ENCODE results near the gene TMEM218.
A peak's percentile ranks its signal among the peaks of the same experiment; 100 is the strongest.

Gene TMEM218

DNA sequence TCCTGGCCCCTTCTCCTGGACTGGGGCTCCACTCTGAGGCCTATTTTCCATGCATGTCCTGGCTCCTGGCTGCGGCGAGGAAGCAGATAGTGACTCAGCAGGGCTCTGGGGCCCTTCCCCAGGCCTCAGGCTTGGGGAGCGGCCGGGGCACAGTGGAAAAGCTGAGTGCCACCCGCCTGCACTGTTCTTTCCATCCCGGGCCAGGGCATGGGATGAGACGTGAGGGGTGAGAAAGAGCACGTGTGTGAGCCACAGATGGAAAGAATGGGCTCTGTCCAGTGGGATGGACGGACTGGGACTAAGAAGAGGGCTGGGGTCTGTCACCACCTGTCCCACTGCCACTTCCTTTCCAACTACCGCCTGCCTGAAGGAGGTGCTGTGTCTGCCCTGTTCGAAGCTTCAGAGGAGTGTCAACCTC lies 35.5 kb downstream of the TMEM218 start:
- DNase-seq (ENCODE audit: low read depth, low spot score): no peak

DNA sequence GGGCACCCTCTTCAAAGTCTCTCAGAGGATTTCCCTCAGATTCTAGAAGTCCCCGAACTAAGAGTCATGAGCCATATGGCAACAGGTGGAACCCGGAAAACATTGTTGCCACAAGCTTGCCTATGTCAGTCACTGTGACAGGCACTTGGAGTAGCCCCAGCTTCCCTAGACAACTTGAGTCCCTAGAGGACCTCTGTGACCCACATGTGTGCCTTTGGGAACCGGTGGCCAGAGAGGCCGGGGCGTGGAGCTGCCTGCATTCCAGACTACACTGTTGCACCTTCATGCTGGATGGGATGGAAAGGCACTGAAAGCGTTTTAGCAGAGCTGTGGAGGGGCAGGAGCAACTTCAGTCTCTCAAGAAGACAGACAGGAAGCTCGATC lies 36.2 kb downstream of the TMEM218 start:
- no peak for DNase-seq (ENCODE audit: low read depth, low spot score)

DNA sequence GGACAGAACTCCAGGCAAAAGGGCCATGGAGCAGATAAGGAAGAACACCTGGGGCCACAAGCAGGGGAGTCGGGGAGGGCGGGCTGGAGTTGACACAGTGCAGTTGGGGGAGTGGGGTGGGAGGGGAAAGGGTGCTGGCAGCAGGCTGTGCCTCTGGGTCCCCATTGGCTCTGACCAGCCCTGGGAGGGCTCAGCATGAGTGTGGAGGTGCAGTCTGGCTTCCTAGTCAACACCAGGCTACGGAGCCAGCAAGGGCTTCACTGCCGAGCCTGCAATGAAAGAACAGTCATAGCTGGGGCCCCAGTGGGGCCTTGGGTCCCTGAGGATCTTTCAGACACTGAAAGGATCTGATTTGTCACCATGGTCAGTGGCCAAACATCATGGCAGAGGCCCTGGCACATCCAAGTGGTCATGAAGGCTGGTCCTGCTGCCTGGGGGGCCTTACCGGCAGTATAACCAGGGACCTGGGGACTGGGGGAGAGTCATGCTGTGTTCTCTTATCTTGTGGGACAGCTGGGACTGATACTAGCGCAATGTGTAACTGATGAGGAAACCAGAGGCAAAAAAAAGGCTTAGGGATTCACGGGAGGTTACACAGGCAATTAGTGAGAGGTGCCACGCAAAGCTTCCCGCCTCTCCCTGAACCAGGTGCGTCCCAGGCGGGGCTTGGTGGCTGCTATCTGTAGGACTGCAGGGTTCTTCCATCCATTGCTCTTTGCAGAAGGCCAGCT lies 36.8 kb downstream of the TMEM218 start:
- no peak for DNase-seq (ENCODE audit: low read depth, low spot score)

- no peak for DNase-seq (ENCODE audit: low read depth, low spot score)
Observed at GRCh38 chr11:125073616-125074483, 37.6 kb downstream of the TMEM218 start.

DNA sequence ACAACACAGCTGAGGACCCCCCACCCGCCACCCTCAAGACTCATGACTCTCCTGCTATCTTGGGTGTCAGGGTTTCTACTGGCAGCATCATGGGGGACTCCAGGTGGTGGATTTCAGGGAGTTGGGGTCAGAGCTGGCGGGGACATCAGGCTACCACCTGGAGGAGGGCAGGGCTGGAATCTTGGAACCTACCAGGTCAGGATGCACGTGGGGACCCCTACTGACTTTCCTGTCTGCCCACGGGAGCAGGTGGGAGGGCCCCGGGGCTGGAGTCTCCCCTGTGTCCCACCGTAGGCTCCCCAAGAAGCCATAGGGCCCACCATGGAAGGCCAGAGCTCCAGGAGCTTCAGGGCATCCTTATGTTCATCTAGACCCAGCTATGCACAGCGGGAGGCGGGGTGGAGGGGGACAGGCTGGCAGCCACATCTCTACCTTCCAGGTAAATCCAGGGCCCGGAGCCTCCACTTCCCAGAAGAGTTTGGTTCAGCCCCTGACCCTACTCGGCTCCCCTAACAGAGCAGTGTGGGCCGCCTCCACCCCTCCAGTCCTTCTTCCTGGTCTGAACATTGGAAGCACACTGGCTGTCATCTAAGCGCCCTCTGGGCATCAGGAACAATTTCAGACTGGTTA lies 38.4 kb downstream of the TMEM218 start:
- DNase-seq (ENCODE audit: low read depth, low spot score): no peak

DNA sequence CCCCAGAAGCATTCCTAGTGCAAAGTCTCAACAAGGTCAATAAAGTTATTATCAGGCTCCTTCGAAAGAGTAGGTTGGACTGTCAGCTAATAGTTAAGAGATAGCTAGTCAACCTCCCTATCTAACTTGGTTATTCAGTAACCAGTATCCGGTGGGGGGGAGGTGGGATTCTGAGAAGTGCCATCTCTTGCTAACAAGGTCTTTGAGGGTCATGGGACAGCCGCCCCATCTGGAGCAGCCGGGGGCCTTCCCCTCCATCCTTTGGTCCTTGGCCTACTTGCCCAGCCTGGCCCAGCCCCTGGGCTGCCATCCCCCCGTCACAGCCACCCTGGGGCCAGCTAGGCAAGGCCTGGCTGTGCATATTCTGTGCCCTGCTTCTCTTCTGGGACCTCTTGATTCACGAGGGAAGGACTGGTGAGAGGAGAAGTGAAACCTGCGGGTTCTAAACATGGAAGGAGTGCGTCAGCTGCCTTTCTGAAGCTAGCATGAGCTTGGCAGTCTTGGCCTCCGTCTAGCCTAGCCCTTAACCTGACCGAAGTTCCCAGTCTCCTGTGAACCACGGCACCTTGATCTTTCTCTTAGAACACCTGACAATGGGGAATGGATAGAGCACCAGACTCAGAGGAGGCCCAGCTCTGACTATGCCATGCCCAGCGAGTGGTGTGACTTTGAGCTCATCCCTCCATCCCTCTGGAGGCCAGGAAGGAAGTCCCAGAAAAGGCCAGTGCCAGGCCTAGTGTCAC lies 39.0 kb downstream of the TMEM218 start:
- no peak for DNase-seq (ENCODE audit: low read depth, low spot score)

- DNase-seq (ENCODE audit: low read depth, low spot score): no peak
Observed at GRCh38 chr11:125071846-125072217, 39.6 kb downstream of the TMEM218 start.

DNA sequence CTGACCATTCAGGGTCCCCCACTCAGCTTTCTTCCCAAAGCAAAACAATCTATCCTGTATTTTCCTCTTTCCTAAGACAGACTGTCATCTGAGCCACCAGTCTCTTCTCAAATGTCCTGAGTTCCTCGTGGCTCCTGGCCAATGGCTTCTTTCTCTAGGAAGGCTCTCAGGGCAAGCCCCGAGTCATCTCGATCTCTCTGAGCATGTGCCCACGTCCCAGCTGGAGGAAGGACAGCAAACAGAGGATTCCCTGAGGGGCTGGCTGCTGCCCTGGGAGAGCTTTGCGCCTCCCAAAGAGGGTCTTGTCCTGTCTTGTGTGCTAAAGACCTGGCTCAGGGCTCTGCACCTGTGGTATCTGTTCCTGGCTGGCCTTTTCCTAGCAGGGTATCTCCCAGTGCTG lies 40.0 kb downstream of the TMEM218 start:
- DNase-seq (ENCODE audit: low read depth, low spot score): no peak

- no peak for DNase-seq (ENCODE audit: low read depth, low spot score)
Observed at GRCh38 chr11:125070699-125071254, 40.6 kb downstream of the TMEM218 start.

- DNase-seq (ENCODE audit: low read depth, low spot score): no peak
Observed at GRCh38 chr11:125069796-125070195, 41.6 kb downstream of the TMEM218 start.

DNA sequence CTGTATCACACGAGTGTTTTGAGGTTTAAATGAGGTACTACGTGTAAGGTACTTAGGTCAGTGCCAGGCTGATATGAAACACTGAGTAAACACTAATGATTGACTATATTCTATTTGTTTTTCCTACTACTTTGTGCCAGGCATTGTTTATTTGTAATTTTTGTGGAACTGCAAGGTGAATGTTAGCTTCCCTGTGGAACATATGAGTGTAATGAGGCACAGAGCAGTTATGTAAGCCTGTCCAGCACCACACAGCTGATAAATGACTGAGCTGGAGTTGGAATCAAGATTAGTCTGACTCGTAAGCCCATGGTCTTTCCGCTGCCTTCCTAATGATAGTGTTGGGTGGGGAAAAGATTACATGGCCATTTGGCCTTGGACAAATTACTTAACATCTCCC lies 42.4 kb downstream of the TMEM218 start:
- no peak for DNase-seq (ENCODE audit: low read depth, low spot score)

DNA sequence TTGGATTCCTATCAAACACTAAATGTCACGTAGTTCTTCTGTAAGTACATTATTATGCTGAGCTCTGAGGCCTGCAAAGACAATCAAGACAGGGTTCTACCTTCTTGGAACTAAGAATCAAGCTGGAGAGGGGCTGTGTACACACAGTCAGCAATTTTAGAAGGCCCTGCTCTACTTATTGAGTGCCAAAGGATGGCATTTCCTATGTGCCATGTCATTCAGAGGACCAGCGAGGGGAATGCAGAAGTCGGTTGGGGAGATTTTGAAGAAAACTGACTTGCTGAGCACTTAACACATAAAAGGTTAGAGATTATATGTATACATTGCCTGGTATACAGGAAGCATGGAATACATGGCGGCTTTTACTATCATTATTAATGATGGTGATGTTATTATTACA lies 43.1 kb downstream of the TMEM218 start:
- DNase-seq (ENCODE audit: low read depth, low spot score): no peak

- no peak for DNase-seq (ENCODE audit: low read depth, low spot score)
Observed at GRCh38 chr11:125064070-125064469, 47.4 kb downstream of the TMEM218 start.

GRCh38 chr11:125063429-125064043 lies 47.9 kb downstream of the TMEM218 start:
- DNase-seq (ENCODE audit: low read depth, low spot score): no peak

GRCh38 chr11:125062931-125063428 lies 48.4 kb downstream of the TMEM218 start, which contains the start of gene SLC37A2:
Gene SLC37A2, plus strand, starts transcription at chr11:125063305. Its CDS starts 63 bp downstream, at chr11:125063368.
- DNase-seq (ENCODE audit: low read depth, low spot score): peak; percentile 13

- DNase-seq (ENCODE audit: low read depth, low spot score): no peak
Observed at GRCh38 chr11:125062218-125062930, 49.1 kb downstream of the TMEM218 start.

- DNase-seq (ENCODE audit: low read depth, low spot score): no peak
Observed at GRCh38 chr11:125061281-125061680, 50.1 kb downstream of the TMEM218 start.

GRCh38 chr11:125057693-125058016 lies 53.8 kb downstream of the TMEM218 start:
- no peak for DNase-seq (ENCODE audit: low read depth, low spot score)

GRCh38 chr11:125056931-125057692 lies 54.3 kb downstream of the TMEM218 start:
- no peak for DNase-seq (ENCODE audit: low read depth, low spot score)

Measured in smooth muscle cell of the brain vasculature (primary cell).